HG02588 (cell line): ENCODE data around the gene AARSD1.
"Not testable (repeated sequence)": the region's sequence is repeated elsewhere in the genome, so short reads cannot be mapped to it uniquely, and the experiment has no call there.

Source experiments
- ATAC-seq: cut with Tn5 transposase; IDR thresholded peaks from one replicate; pipeline ENCODE4 v1.9.1; 2021; ENCODE audit warnings: mild to moderate bottlenecking, moderate library complexity; ENCODE audit not compliant: unreplicated experiment

Gene AARSD1

GRCh38 chr17:42982266-42982665, 18.0 kb upstream of the AARSD1 start:
- no peak for ATAC-seq

GRCh38 chr17:42980766-42981397, 16.6 kb upstream of the AARSD1 start:
- ATAC-seq, result peak; percentile 47

- peak; percentile 68 for ATAC-seq
Measured at GRCh38 chr17:42980274-42980765, 16.1 kb upstream of the AARSD1 start, which contains the start of gene RUNDC1. RUNDC1 (plus strand) TSS chr17:42980565; CDS start chr17:42980577, 12 bp downstream.

- ATAC-seq, result peak; percentile 33
Measured at GRCh38 chr17:42979511-42980273, 15.4 kb upstream of the AARSD1 start, which contains the start of gene PTGES3L. PTGES3L (minus strand) TSS chr17:42980080; CDS start chr17:42980053, 27 bp downstream.

- not testable (repeated sequence) for ATAC-seq
Measured at GRCh38 chr17:42975701-42976100, 11.4 kb upstream of the AARSD1 start.

DNA sequence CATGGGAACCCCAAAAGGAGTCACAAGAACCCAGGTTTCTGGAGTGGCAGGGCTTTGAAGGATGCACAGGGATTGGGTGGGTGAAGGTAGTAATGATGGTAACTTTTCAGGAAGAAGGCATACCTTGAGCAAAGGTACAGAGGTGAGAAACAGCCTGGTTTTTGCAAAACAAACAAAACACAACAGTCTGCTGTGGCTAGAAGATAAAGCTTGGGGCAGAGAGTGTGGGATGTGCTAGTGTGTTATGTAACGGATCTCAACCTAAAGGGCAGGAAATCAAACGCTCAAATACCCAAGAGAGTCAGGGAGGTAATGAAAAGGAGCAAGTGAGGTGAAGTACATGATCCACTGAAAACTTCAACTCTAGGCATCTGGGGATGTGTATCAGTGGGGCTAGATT, 11.0 kb upstream of the AARSD1 start:
- ATAC-seq, result no peak

DNA sequence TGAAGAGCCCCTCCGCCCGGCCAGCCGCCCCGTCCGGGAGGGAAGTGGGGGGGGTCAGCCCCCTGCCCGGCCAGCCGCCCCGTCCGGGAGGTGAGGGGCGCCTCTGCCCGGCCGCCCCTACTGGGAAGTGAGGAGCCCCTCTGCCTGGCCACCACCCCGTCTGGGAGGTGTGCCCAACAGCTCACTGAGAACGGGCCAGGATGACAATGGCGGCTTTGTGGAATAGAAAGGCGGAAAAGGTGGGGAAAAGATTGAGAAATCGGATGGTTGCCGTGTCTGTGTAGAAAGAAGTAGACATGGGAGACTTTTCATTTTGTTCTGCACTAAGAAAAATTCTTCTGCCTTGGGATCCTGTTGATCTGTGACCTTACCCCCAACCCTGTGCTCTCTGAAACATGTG, 9.1 kb upstream of the AARSD1 start:
- ATAC-seq, result not testable (repeated sequence)

GRCh38 chr17:42971589-42971988, 7.3 kb upstream of the AARSD1 start:
- no peak for ATAC-seq

DNA sequence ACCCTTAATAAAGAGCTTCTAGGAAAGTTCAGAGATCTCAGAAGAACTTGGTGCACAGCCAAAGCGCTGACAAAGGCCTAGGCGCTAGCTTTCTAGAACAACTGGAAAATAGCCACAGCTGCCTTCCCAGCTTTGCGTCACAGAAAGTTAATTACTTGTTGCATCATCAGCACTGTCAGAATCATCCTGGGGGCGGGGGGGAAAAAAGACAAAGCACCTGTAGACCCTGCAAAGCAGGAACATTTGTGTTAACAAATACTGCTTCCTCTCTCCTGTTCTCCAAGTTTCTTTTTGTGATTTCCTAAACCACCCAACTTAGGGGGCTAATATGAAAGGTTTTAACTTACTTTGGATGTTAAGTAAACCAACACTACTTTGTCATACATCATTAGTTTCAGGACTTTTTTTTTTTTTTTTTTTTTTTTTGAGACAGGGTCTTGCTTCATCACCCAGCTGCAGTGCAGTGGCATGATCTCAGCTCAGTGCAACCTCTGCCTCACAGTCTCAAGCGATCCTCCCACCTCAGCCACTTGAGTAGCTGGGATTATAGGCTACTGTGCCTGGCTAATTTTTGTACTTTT, 4.8 kb upstream of the AARSD1 start:
- no peak for ATAC-seq

DNA sequence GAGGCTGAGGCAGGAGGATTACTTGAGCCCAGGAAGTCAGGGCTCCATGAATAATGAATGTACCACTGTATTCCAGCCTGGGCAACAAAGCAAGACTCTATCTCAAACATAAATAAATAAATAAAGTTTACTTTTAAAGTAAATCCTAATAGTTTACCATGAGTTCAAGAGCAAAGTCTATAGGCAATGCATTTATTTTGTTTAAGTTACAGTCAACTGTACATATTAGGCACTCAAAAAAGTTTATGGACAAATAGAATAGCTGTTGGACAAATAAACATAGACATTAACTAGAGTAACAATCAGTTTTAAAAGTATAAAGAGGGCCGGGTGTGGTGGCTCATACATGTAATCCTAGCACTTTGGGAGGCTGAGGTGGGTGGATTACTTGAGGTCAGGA, 3.7 kb upstream of the AARSD1 start:
- ATAC-seq, result no peak

DNA sequence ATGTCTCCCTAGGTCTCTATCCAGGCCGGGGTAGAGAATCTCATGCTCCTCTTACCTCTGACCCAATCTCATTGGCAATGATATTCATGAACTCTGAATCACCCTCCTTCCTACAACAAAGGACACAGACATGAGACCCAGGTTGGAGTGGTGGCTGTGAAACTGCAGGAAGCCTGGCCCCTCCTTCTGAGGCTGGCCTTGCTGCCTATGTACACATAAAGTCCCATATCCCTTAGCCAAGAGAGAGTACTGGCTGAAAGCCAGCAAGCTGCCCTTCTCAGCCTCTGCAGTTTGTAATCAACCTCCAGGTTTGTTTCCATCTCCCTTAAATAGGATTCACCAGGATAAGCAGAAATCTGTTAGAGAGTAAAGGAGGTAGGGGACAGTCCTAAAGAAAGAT, 10.6 kb downstream of the AARSD1 start:
- no peak for ATAC-seq

GRCh38 chr17:42950044-42950783, 14.0 kb downstream of the AARSD1 start:
- ATAC-seq, result no peak

GRCh38 chr17:42946812-42947211, 17.4 kb downstream of the AARSD1 start:
- no peak for ATAC-seq

- no peak for ATAC-seq
Measured at GRCh38 chr17:42944211-42944610, 20.0 kb downstream of the AARSD1 start.

DNA sequence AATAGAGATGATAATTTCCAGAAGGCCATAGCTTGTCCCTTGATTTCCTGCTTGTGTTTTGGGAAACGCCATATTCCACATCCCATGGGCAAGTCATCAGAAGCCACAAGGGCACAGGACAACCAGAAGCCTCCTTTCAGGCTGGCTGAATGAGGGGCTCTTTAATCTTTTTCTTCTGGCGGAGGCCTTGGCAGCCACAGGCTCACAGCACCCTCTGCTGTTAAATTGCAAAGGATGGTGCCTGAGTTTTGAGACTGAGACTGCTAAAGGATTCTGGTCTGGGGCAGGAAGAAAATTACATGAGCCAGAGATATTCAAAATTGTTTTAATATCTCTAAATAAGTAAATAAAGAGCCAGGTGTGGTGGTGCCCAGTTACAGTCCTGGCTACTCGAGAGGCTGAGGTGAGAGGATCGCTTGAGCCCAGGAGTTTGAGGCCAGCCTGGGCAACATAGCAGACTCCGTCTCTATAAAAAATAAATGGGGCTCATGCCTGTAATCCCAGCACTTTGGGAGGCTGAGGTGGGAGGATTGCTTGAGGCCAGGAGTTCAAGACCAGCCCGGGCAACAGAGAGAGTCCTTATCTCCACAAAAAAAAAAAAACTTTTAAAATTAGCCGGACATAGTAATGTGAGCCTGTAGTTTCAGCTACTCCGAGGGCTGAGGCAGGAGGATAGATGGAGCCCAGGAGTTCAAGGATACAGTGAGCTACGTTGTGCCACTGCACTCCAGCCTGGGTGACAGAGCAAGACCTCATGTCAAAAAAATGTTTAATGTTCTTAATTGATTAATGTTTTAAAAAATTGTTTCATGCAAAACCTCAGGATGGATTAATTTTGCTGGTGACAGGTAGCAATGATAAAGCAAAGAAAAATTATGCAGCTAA, 26.3 kb downstream of the AARSD1 start:
- ATAC-seq, result no peak

DNA sequence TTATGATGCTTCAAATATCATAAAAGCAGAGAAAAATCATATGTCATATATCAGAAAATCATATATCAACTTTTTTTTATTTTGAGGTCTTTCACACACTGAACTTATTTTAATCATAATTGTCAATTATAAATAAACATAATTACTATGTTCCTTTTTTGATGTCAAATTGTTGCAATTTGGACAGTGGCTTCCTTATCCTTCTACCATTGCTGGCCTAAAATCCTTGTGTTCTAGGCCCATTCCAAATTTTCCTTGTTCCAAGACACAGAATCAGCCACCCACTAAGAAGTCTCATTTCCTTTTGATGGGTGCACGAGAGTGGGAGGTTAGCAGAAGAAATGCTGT, 34.8 kb downstream of the AARSD1 start:
- no peak for ATAC-seq

GRCh38 chr17:42928714-42929496, 35.3 kb downstream of the AARSD1 start:
- no peak for ATAC-seq

- ATAC-seq, result no peak
Measured at GRCh38 chr17:42924891-42925290, 39.4 kb downstream of the AARSD1 start.

DNA sequence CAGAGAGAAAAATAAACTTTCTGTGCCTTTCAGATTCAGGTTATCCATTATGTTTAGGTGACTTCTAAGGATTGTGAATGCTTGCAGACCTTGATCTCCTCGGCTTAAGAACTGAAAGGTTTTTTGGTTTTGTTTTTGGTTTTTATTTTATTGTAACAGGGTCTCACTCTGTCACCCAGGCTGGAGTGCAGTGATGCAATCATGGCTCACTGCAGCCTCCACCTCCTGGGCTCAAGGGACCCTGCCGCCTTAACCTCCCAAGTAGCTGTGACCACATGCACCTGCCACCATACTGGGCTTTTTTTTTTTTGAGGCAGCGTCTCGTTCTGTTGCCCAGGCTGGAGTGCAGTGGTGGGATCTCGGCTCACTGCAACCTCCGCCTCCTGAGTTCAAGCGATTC, 40.8 kb downstream of the AARSD1 start:
- ATAC-seq, result not testable (repeated sequence)
